MCF 10A (cell line): ENCODE results near the gene TMEM181. TPM values are rescaled to one million over a fixed set of nuclear protein-coding genes. Genes with fewer than 3 reads are reported as not detected.

ENCODE experiments used
- BruUV-seq: library from RNA; stranded (reverse); fragments of 400-500 nt; replicated peaks from 2 replicates; lab custom pipeline; 2021; lab: Mats Ljungman, UMichigan
- CTCF ChIA-PET: fragments of 300-600 bp; sonication (Branson Sonifier 250); formaldehyde crosslinking; extraction: SDS; loops from one replicate; lab custom pipeline; 2021; ENCODE audit warnings: antibody characterized with exemption, inconsistent platforms; lab: Yijun Ruan, JAX
- POLR2A ChIA-PET: fragments of 300-600, 350-650 bp; sonication (Branson Sonifier 250); formaldehyde crosslinking; extraction: SDS; loops from one replicate; lab custom pipeline; 2020; ENCODE audit warnings: antibody characterized with exemption, inconsistent platforms; lab: Yijun Ruan, JAX
- DNase-seq: peaks from one replicate; pipeline ENCODE4 v3.0.0-alpha.2; 2018; ENCODE audit not compliant: unreplicated experiment
- H3K27ac Mint-ChIP-seq: one replicate; pipeline ENCODE4 v1.8.0; 2022; ENCODE audit warnings: mild to moderate bottlenecking, low read depth, mixed read lengths; ENCODE audit not compliant: unreplicated experiment
- H3K27me3 Mint-ChIP-seq: one replicate; pipeline ENCODE4 v1.8.0; 2022; ENCODE audit warnings: mixed read lengths; ENCODE audit not compliant: insufficient read depth, unreplicated experiment
- H3K36me3 Mint-ChIP-seq: one replicate; pipeline ENCODE4 v1.8.0; 2022; ENCODE audit warnings: mild to moderate bottlenecking, moderate library complexity, mixed read lengths; ENCODE audit not compliant: insufficient read depth, unreplicated experiment
- H3K4me1 Mint-ChIP-seq: one replicate; pipeline ENCODE4 v1.8.0; 2022; ENCODE audit warnings: mixed read lengths; ENCODE audit not compliant: insufficient read depth, unreplicated experiment
- H3K4me3 Mint-ChIP-seq: one replicate; pipeline ENCODE4 v1.8.0; 2022; ENCODE audit warnings: mild to moderate bottlenecking, moderate library complexity, mixed read lengths; ENCODE audit not compliant: unreplicated experiment
- H3K9me3 Mint-ChIP-seq: one replicate; pipeline ENCODE4 v1.8.0; 2022; ENCODE audit warnings: mixed read lengths; ENCODE audit not compliant: unreplicated experiment
- CTCF ChIP-seq: fragments of 200-600 bp; IDR thresholded peaks from one replicate; pipeline ENCODE4 v1.8.0; 2022; ENCODE audit warnings: antibody characterized with exemption, mild to moderate bottlenecking; ENCODE audit not compliant: unreplicated experiment
- intact Hi-C: fragments of 100-400 bp; cut with micrococcal nuclease; formaldehyde crosslinking; loops from 2 replicates; pipeline ENCODE4 v1.14.1; 2022
- total RNA-seq: library from RNA; stranded (reverse); gene quantifications from 2 replicates; pipeline ENCODE4 v1.2.3, GENCODE V29; 2022

TMEM181 gene
- total RNA-seq, 1 experiment from 2014 or later = 25.3 TPM

- CTCF ChIA-PET = interaction anchor here (0.7 kb wide), 1 partner anchor 9 kb away, joined by 6 read pairs; no protein-coding TSS in a partner anchor
- Mint-ChIP-seq H3K4me1 (peaks cover 21% of the 10 kb centered on the region), H3K27ac (no peak overlapping the region), H3K9me3 (no peaks in the 10 kb centered on the region), H3K4me3 (no peak overlapping the region), H3K36me3 (no peaks in the 10 kb centered on the region), H3K27me3 (no peaks in the 10 kb centered on the region)
- BruUV-seq = no TSS peak
- DNase-seq = no peak
- POLR2A ChIA-PET = interaction anchor here (0.6 kb wide), 2 partner anchors 24 to 32 kb away, joined by 3 read pairs; no protein-coding TSS in a partner anchor
- intact Hi-C loops = no loop called here
- no peak for TF ChIP-seq CTCF
Observed at GRCh38 chr6:158653577-158654354, 93.9 kb downstream of the TMEM181 start.

- Mint-ChIP-seq H3K9me3 (no peaks in the 10 kb centered on the region), H3K27me3 (no peaks in the 10 kb centered on the region), H3K27ac (no peak overlapping the region), H3K4me3 (no peak overlapping the region), H3K36me3 (no peaks in the 10 kb centered on the region), H3K4me1 (peaks cover 14% of the 10 kb centered on the region)
- intact Hi-C loops = no loop called here
- CTCF ChIA-PET = interaction anchor here (0.6 kb wide), 1 partner anchor 50 kb away, joined by 6 read pairs; no protein-coding TSS in a partner anchor
- no peak for TF ChIP-seq CTCF
- POLR2A ChIA-PET = interaction anchor here (0.8 kb wide), 1 partner anchor 37 kb away, joined by 4 read pairs; no protein-coding TSS in a partner anchor
- BruUV-seq = no TSS peak
- DNase-seq = peak; percentile 48
Observed at GRCh38 chr6:158654498-158654897, 94.6 kb downstream of the TMEM181 start.

- no peak overlapping the region for H3K4me3 Mint-ChIP-seq
- peak; percentile 72 for DNase-seq
Observed at GRCh38 chr6:158654960-158655489, 95.1 kb downstream of the TMEM181 start.

More at GRCh38 chr6:158654960-158655489, 95.1 kb downstream of the TMEM181 start:
- no peaks in the 10 kb centered on the region for H3K27me3 Mint-ChIP-seq
- H3K9me3 Mint-ChIP-seq = no peaks in the 10 kb centered on the region
- intact Hi-C loops = no loop called here
- no TSS peak for BruUV-seq
- H3K4me1 Mint-ChIP-seq = peaks cover 11% of the 10 kb centered on the region
- H3K27ac Mint-ChIP-seq = no peak overlapping the region
- TF ChIP-seq CTCF = no peak
- ChIA-PET CTCF (interaction anchor here (0.6 to 1.0 kb wide), 2 partner anchors 37 to 49 kb away, joined by 5 to 6 read pairs; no protein-coding TSS in a partner anchor), POLR2A (interaction anchor here (0.8 kb wide), 1 partner anchor 36 kb away, joined by 4 read pairs; no protein-coding TSS in a partner anchor)
- no peaks in the 10 kb centered on the region for H3K36me3 Mint-ChIP-seq
